VCaP (cell line): Measurements from ENCODE around the gene FEZ2.

Source experiments
- H3K27ac ChIP-seq: fragments of 450-650 bp; 2 replicates; pipeline ENCODE4 v1.5.1; 2017
- TF ChIP-seq, protein P1 (sequence below): fragments of 450-650 bp; conservative IDR thresholded peaks from 2 replicates; pipeline ENCODE4 v1.5.1; 2017; ENCODE audit warnings: mild to moderate bottlenecking, moderate library complexity

FEZ2 gene, protein sequence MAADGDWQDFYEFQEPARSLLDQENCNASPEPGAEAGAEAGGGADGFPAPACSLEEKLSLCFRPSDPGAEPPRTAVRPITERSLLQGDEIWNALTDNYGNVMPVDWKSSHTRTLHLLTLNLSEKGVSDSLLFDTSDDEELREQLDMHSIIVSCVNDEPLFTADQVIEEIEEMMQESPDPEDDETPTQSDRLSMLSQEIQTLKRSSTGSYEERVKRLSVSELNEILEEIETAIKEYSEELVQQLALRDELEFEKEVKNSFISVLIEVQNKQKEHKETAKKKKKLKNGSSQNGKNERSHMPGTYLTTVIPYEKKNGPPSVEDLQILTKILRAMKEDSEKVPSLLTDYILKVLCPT

DNA sequence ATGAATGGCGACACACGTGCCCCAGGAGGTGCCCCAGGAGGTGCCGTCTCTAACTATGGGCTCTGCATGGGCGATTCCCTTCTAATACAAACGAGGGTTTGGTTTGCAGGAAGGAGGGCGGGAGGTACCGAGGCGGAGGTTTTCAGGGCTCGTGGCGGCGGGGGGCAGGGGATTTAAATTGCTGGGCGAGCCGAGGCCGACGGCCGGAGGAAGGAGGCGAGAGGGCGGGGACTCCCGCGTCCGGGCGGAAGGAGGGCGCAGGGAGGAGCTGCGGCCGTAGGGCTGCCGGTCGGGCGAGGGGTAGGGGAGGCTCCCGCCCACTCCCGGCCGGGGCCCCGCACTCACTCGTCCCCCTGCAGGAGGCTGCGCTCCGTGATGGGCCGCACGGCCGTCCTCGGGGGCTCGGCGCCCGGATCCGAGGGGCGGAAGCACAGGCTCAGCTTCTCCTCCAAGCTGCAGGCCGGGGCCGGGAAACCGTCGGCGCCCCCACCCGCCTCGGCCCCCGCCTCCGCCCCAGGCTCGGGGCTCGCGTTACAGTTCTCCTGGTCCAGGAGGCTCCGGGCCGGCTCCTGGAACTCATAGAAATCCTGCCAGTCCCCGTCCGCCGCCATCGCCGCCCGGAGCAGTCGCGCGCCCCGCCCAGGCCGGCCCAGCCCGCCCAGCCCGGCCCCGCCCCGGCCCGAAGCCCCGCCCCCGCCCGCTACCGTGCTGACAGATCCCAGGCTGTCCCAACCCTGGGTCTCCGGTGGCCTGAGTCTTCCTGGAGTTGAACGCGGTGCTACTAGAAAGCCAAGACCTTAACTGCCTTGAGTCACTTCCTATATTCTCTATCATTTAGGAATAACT, at the start of gene FEZ2:
Gene FEZ2 (minus strand): TSS at position 637 of the 846 bp plus-strand sequence. CDS start 26 bp downstream, at position 611.
- TF ChIP-seq, protein P1, sequence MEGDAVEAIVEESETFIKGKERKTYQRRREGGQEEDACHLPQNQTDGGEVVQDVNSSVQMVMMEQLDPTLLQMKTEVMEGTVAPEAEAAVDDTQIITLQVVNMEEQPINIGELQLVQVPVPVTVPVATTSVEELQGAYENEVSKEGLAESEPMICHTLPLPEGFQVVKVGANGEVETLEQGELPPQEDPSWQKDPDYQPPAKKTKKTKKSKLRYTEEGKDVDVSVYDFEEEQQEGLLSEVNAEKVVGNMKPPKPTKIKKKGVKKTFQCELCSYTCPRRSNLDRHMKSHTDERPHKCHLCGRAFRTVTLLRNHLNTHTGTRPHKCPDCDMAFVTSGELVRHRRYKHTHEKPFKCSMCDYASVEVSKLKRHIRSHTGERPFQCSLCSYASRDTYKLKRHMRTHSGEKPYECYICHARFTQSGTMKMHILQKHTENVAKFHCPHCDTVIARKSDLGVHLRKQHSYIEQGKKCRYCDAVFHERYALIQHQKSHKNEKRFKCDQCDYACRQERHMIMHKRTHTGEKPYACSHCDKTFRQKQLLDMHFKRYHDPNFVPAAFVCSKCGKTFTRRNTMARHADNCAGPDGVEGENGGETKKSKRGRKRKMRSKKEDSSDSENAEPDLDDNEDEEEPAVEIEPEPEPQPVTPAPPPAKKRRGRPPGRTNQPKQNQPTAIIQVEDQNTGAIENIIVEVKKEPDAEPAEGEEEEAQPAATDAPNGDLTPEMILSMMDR: no peak
- H3K27ac ChIP-seq: peak within 1 kb of the TSS; percentile 81

DNA sequence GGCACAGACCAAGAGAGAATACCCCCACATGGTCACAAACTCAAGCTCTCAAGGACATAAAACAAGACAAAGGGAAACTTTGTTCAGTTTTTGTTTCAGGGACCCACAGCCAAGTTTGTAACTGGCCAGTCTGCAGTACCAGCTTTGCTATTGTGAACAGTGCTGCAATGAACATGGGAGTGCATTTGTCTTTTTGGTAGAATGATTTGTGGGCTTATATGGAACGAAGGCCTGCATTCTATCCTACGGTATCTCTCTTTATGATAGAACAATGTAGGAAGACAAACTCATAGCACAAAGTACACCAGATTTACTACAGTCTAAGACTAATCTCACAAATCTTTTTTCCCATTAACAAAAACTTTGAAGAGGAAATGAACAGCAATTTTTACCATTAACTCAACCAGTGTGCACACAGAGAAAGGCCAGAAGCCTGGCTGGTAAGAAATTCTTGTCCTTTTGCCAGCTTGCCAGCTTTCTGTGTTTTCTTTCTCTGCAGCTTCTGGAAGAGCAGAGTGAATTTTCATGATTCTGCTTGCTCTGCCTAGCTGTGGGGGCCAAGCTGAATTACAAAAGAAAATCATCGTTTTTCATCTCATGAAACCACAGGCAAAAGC, 37.1 kb upstream of the FEZ2 start:
- no peak overlapping the region for H3K27ac ChIP-seq
- TF ChIP-seq, protein P1: no peak

DNA sequence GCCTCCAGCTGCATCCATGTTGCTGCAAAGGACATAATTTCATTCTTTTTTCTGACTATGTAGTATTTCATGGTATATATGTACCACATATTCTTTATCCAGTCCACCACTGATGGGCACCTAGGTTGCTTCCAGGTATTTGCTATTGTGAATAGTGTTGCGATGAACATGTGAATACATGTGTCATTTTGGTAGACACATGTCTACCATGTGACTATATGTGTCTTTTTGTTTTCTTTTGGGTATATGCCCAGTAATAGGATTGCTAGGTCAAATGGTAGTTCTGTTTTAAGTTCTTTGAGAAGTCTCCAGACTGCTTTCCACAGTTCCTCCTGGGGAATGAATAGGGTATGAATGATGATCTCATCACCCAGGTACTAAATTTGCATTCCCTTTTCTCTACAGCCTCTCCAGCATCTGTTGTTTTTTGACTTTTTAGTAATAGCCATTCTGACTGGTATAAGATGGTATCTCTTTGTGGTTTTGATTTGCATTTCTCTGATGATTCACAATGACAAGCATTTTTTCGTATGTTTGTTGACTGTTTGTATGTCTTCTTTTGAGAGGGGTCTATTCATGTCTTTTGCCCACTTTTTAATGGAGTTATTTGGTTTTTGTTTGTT, 35.6 kb upstream of the FEZ2 start:
- TF ChIP-seq, protein P1: no peak

DNA sequence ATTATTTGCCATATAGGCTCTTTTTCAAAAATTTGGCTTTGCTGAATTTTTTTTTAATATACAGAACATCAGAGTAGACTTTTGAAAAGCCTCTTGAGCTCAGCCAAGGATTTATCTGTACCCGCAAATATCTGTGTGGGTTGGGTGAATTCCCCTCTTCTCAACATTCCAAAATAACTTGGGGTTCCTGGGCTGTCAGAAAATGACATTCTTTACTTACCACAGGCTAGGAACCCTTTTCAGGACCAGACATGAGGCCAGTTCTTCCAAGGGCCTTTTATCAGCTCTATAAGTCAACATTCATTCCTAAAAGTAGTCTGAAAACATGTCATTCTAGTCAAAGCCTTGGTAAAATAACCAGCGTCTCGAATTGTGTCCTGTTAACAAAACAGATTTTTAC, 28.8 kb upstream of the FEZ2 start:
- no peak overlapping the region for H3K27ac ChIP-seq
- TF ChIP-seq, protein P1: no peak

More for the DNA sequence above, 35.6 kb upstream of the FEZ2 start:
- no peak overlapping the region for H3K27ac ChIP-seq

DNA sequence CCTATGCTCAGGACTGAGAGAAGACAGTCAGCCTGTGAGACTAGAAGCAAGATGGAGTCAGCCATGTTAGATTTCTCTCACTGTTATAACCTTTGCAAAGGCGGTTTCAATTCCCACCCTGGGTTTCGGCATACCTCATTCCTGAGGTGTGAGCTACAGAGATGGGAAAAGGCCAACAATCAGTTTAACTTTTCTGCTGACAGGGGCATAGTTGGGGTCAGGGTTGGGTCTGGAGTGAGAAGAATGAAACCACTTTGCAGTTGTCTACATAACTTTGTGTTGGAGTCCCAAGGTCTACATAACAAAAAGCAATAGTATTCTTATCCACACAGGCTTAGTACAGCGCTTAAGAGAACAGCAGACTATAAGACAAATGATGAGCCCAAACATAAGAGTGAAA, 28.1 kb upstream of the FEZ2 start:
- TF ChIP-seq, protein P1: no peak
- H3K27ac ChIP-seq: no peak overlapping the region

DNA sequence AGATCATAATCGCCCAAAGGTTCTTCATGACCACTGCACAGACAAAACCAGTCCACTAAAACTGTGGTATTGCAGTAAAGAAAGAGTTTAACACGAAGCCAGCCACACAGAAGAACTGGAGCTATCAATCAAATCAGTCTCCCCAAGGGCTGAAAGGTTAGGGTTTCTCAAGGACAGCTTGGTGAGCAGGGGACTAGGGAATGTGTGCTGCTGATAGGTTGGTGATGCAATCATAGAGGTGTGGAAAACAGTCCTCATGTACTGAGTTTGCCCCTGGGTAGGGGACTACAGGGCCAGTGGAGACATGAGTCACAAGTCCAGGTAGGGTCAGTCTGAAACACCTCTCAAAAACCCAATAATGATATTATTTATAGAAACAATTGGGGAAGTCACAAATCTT, 27.3 kb upstream of the FEZ2 start:
- TF ChIP-seq, protein P1: no peak
- H3K27ac ChIP-seq: no peak overlapping the region
